HG03520 (cell line): Measurements from ENCODE around the gene DPEP3.

Source experiments
- ATAC-seq: cut with Tn5 transposase; IDR thresholded peaks from one replicate; pipeline ENCODE4 v1.9.1; 2021; ENCODE audit warnings: mild to moderate bottlenecking, moderate library complexity; ENCODE audit not compliant: unreplicated experiment

DPEP3 gene

DNA sequence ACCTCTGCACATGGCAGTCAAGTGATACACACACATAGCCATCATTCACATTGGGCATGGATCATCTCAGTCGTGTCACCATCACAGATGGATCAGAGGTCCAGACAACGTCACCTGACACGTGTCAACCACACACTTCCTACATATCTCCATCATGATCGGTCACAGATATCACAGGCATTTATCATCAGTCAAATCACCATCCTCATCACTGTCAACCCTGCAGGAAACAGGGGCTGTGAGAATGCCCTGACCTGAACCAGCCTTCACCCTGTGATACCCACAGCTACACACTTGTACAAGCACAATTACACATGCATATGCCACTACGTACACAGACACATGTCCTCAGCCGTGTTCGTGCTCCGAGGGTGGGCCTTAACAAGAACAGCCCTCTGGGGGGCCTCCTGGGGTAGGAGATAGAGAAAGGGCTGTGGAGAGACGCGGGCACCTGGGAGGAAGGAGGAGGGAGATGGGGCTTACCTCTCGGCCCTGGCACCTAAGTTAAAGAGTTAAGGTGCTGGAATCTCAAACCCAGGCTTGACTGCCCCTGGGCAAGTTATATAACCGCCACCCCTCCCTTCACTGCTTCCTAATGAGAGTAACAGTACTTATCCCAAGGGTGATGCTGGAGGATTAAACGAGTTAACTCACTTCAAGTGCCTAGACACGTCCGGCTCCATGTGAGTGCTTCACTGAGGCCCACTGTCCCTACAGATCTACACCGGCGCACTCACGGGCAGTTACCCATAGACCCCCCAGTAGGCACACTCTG lies 12.9 kb downstream of the DPEP3 start:
- ATAC-seq = no peak

DNA sequence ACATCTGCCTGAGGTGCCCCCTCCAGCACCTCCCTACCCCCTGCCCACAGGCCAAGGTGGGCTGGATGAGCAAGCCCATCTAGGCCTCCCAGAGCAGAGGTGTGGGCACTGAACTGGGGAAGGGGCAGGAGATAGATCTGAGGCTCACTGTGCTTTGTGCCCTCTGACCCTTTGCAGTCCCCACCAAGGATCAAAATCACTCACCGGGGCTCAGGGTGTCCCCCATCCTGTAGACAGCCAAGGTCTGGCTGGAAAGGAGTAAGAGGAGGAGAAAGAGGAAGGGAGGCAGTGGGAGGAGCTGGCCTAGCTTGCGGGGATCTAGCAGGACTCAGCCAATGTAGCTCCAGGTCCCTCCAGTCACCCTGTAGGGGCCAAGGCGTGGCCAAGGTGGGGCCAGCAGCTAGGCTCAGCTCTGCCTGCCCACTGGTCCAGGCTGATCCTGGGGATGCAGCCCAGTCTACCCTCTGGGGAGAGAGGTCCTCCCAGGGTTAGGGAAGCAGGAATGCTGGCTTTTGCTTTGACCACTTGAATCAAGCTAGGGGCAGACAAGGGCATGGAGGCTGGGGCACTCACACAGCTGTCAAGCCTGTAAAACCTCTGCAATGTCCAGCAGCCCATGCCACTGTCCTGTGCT lies 13.6 kb downstream of the DPEP3 start:
- no peak for ATAC-seq

DNA sequence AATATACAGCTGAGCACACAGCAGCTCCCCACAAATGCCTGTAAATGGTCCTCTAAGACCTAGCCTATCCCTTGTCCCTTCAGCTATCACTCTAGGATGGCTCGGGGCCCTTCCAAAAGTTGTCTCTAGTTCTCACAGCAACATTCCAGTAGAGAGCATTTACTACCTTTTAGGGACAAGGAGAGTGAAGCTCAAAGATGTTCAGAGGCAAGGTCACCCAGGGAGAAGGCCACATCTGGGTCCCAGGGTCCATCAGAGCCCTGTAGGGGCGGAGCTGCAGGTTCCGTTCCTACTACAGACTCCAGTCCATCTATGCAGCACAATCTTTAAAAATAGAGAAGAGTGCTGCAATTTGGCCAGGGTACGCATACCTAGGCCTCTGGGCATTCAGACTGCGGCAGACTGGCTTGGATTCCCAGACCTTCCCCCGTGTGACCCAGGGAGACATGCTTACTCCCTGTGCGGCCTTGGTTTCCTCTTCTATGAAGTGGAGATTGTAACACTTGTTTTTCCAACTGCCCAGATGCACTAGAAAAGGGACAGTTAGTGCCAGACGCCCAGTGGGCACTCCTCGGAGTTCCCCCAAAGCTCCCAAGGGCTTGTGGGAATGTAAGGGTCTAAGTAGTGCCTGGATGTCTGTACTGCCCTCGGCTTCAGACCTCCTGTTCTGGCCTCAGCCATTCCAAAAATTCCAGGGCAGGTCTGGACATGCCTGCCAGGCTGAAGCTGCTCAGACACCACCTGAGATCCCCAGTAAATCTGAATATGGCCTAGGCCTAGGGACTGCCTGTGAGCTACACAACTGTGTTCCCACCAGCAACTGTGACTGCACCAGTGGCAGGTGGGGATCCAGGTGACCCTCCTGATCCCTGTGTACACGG lies 14.4 kb downstream of the DPEP3 start:
- ATAC-seq = no peak

DNA sequence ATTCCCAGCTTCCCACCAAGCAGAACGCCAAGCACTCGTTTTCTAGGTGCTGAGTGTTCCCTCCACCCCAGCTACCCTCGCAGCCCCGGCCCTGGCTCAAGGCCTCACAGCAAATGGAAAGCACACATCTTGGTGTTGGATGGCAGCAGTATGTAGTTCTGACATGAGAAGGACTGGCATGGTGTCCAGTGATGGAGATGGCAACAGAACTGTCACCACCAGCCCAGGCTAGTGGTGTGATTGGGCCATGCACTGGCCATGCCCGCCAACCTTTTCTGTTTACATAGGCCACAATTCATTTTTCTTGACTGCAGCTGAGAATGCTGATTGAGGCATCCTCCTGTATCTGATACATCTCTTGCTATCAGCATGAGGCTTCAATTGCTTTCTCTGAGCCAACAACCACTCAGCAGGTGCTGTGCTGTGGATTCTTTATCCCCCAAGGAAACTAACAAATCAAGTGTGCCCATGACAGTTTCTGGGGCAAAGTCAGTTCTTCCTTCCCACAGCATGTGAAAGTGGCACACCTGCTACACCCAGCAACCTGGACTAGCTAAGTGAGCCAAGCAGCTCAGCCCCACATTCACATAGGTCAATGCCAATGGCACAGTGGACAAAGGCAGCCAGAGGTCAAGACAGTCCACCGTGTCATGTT lies 15.7 kb downstream of the DPEP3 start:
- ATAC-seq = no peak

DNA sequence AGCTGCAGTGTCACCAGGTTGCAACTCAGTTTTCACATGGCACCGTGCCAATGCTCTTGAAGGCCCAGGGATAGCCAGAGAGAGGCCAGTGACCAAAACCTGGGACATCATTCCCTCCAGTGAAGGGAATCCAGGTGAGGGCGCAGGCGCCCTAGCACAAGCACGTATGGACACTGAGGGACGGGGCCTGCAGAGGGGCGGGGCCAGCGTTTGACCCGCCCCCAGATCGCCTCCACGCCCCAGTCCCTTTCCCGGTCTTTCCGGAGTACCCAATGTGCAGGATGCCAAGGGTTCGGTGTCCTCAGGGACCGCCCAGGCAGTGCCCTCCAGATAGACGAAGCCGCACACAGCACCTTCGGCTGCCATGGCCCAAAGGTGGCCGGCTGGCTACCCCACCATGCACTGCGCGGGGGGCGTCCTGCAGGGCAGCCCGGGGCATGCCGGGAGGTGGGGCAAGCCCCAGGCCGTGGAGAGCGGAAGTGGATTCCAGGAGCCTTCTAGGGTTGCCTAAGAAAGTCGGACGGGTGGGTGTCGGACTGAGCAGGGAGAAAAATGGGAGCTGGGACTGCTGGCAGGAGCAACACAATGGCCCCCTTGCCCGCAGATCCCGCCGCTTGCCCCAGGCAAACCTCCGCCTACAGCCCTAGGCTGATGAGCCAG lies 16.5 kb downstream of the DPEP3 start:
- ATAC-seq = no peak

DNA sequence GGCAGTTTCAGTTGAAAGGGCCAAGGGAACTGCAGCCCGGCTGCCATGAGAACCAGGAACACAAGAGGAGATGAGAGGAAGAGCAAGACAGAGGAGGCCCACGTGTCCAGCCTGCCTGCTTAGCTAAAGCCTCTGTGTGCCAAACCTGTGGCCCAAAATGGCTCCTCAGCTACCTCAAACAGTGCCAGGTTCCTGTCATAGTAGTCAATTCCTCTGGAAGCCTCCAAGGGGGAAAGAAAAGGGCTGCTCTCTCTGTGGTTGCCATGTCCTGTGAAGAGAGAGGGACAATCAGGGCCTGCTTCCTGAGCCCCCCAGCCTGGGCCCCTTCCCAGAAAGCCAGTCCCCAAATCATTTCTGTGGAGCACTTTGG lies 17.0 kb downstream of the DPEP3 start:
- no peak for ATAC-seq

DNA sequence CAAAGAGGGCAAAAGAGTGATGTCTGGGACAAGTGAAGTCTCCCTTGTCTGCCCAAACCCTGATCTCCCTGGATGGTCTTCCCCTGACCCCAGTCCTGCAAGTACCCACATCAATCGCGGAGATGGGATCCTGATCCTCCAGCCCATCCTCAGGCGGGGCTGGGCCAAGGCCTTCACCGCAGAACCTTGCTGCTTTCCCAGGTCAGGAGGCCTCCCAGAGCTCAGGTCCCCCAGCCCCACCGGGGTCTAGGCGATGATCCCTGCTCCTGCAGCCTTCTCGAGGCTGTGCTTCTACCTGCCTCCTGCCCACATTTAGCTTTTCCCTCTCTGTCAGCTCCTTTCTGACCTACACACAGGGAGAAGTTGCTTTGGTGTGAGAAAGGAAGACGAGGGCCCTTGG lies 18.2 kb downstream of the DPEP3 start:
- ATAC-seq = no peak

DNA sequence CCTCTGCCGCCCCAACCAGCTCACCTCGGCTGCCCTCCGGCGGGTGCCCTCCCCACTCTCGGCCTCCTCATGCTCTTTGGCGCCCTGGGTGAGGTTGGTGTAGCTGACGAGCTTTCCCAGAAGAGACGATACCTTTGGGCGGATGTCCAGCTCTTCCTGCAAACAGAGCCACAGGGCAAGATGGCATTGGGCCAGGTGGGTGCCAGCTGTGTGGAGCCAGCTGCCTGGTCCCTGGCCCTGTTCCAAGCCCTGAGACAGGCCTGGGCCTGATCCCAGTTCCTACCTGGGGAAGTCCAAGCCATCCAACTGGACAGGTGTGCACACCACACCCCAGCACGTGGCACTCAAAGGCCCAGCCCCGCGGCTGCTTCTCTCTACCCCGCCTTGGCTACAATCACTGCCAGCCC lies 18.7 kb downstream of the DPEP3 start:
- ATAC-seq = no peak

DNA sequence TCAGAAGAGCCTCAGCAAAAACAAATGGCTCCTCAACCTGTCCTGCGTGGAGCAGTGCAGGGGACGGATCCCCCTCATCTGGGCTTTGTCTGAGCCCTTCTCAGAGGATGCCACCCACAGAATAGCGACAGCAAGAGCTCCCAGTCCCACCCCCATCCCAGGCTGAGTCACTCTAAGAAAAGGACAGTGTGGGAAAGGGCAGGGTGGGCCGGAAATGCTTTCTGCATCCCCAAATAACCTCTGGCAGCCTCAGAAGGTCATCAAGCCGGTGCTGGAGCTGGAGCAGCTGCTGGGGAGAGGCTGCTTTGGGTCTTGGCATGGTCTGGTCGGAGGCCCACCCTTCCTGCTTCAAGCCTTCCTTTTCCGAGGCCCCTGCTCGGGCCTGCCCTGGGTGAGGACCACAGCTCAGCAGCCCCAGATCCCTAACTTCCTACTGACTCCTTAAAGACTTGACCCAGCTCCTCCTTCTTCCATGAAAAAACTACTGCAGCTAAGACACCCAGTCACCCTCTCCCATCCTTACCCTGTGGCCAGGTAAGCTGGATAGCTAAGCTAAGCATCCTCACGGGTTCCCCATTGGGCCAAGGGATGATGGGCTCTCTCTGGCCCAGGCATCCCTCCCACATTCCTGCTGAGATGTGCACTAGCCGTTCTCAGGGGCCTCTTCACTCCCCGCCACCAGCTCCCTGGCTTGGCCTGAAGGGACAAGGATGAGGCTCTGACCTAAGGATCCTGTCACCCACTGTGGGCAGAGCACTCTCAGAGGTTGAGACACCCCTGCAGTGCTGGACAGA lies 20.6 kb downstream of the DPEP3 start:
- no peak for ATAC-seq

DNA sequence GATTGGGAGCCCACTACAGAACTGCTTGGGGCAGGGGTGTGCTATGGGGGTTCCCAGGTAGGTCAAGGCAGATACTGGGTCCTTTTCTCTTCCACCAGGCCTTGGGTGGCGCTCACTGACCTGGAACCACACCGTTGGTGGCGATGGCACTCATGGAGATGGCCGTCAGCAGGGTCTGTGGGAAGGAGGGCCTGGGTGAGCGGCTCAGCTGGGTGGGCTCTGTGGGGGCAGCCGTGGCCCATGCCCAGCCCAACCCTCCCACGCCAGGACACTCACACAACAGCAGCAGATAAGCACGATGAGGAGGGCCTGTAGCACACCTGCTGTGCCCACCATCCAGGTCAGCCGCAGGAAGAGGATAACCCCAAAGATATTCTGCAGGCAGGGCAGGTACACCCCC lies 22.7 kb downstream of the DPEP3 start:
- ATAC-seq = no peak

DNA sequence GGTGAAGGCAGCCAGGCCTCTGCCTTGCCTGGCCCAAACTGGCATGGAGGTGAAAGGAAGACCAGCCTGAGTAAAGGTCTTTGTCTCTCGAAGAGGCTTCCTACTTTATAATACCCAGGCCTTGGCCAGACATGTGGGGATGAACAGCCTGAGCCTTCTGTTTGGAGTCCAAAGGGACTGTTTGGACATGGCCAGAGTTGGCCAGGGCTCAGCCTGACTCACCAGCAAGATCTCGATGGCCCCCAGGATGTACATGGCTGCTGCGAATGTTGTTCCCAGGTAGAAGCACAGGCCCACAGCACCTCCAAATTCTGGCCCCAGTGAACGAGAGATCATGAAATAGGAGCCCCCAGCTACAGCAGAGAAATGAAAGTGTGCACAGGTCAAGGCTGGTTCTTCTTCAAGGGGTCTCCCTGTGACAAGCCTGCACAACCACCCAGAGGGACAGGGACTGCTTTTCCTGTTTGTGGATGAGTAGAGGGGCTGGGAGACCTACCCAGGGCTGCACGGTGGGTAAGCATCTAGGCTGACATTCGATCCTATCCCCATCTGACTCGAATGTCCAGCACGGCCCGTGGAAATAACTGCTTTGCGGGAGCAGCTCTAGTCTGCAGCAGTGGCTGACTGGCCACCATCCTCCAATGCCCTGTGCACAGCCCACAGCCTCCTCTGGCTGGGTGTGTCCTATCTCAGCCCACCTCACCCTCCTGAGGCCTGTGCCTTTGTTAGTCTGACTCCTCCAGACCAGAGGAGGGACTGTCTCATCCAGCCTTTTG lies 25.7 kb downstream of the DPEP3 start:
- ATAC-seq = no peak

DNA sequence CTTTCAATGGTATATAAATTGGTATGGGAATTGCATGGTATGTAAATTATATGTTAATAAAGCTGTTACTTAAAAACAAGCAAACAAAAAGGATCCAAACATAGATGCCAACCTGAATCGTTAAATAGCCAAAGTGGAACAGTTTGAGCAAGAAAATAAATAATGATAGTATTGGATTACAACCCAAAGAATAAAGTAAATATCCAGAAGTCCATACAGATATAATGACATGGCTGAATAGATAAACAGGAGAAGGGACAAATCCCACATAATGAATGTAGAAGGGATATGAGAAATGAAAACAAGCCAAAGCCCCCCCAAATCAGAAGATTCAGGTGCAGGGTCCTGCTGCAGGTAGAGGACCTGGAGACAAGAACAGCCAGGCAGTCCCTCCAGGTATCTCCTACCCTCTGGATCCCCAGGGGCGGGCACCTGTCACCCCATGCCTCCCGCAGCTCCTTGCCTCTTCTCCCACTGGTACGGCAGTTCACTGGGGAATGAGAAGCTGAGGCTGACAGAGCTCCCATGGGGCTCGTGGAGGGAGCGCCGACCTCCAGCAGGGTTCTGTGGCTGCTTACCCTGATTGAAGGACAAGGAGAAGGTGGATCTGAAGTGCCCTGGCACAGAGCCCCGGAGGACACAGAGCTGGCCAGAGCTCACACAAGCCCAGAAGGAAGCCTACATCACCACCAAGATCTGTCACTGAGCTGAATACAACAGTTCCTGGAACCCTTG lies 26.5 kb downstream of the DPEP3 start:
- ATAC-seq = no peak

DNA sequence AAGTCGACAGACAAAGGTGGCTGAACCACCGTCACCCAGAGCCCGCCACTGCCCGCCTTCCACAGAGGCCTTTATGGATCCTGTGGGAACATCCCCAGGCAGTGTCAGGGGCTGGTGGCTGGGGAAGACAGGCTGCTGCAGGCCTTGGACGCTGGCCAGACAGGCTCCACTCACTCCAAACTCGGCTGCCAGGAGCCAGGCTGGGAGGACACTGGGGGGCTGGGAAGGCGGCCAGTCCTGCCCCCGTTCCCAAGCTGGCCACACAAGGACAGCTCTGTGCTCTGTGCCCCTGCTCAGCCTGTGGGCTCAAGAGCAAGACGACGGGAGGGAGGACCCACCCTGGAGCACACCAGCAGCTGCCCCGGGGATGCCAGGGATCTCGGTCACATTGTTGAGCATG lies 28.8 kb downstream of the DPEP3 start:
- ATAC-seq = no peak

DNA sequence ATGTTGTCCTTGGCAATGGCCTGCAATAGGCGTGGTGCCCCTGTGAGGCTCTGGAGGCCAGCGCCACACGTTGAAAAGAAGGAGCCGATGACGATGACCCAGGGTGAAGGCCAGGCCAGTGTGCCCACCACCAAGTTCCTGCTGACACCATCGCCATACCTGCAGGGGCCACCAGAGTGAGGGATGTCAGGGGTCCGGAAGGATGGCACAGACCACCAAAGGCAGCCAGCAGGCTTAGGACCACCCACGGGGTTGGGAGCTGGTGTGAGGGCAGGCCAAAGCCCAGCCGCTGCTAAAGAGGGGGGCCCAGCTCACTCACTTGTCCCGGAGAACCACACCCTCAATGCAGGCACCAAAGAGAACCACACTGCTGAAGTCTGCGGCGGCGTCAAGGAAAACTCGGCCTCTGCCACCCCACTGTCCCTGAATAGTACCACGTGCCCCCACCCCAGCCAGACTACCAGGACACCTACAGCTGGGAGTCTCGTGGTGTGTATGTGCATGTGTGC lies 29.9 kb downstream of the DPEP3 start:
- ATAC-seq = no peak

DNA sequence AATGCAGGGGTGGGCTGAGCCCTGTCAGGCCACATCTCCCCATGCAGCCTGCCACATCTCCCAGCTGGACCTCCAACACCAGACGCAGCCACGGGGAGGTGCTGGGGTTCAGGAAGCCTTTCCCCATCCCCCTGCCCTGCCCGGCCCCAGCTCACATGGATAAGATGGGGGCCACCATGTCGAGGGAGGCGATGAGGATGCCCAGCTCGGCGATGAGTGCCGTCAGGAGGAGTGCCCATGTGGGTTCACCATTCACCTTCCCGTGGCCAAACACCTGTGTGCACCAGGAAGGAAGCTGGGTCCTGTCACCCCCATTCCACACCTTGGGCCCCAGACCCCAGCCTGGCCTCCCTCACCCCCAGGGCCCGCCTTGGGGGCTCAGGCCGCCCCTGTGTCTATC lies 30.7 kb downstream of the DPEP3 start:
- ATAC-seq = no peak

DNA sequence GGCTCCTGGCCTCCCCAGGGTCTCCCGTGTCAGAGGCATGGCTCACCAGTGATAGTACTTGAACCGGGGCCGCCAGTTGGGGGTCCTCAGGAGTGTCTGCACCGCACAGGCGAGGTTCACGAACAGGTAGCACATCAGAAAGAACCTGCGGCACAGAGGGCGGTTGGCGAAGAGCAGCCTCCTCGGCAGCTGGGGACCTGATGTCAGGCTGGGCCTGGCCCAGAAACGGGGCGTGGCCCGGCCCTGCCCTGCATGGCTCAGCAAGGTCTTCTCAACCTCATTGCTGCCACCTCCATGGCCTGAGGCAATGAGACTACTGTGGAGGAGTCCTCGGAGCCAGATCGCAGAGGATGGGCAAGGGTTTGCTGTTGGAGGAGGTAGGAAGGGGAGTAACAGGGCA lies 32.3 kb downstream of the DPEP3 start:
- ATAC-seq = no peak

DNA sequence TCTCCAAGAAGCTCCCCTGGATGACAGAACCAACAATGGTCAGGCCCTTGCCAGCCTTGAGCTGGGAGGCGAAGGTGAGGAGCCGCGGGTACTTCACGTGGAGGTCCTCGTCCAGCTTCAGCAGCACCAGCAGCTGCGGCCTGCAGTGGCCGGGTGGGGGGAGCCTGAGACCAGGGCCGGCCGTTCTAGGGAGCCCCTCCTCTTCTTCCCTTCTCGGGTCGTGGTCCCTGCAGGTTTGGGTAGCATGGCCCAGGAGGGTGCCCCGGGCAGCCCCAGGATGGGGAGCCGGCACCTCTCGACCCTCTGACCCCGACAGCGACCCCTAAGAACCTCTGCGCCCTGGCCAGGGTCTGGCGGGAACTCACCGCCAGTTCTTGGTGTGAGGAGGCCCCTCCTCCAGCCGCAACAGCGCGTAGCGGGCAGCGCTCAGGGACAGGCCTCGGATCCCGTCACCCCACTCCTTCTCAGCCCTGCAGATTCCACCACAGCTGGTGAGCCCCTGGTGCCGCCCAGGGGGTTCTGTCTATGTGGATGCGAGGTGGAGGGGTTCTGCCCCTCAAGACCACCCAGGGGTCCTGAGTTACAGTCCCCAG lies 33.2 kb downstream of the DPEP3 start:
- ATAC-seq = no peak

DNA sequence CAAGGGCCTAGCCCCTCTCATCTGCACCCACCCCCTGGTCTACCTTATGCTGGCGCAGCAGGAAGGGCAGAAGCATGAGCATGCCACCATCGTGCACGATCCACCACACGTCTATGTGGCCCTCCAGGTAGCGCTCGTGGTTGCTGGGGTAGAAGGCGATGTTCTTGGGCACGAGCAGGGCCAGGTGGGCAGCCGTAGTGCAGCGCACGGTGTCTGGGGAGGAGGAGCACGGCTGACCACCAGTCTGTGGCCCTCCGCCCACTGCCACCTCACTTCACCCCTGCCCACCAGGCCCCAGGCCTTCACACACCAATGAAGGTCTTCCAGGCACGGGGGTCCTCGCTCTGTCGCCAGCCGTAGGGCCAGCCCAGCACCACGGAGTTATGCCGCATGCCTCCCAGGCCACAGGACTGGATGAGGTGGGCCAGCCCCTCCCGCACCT lies 34.1 kb downstream of the DPEP3 start:
- ATAC-seq = no peak
